ENCODE data around the gene TXNRD2. TPM values are rescaled to one million over a fixed set of nuclear protein-coding genes. Genes with fewer than 3 reads are reported as not detected.

TXNRD2 gene
- polyA plus RNA-seq, 1 donor from 2014 or later, result 4.1 TPM

DNA sequence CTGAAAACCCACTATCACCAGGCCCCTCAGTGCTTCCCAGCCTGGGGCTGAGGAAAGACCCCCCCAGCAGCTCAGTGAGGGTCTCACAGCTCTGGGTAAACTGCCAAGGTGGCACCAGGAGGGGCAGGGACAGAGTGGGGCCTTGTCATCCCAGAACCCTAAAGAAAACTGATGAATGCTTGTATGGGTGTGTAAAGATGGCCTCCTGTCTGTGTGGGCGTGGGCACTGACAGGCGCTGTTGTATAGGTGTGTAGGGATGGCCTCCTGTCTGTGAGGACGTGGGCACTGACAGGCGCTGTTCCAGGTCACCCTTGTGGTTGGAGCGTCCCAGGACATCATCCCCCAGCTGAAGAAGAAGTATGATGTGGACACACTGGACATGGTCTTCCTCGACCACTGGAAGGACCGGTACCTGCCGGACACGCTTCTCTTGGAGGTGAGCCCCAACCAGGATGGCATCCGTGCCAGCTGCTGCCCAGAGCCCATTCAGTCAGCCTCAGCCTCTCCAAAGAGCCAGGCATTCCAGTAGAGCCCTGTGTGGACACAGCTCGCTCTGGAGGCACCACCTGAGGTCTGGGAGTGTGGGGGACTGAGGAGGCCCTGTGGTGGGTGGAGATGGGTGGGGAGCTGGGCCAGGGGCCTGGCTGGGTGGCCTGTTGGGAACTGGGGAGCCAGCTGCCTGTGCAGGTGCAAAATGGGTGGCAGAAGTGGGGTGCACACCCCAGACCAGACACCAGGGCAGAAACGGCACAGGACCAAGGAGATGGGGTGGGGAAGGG, 22.4 kb upstream of the TXNRD2 start:
- Histone ChIP-seq H3K4me3 (ENCODE audit: low read length) (no peak overlapping the region), H3K27me3 (ENCODE audit: insufficient read depth, low read depth, low read length) (no peaks in the 10 kb centered on the region), H3K36me3 (ENCODE audit: insufficient read depth, low read length) (peaks cover 4% of the 10 kb centered on the region), H2AFZ (ENCODE audit: low read depth, low read length) (no peak overlapping the region), H3K79me2 (replicated peaks; ENCODE audit: insufficient read depth, low read length) (no peaks in the 10 kb centered on the region), H3K4me2 (ENCODE audit: low read length) (no peak overlapping the region), H3K9ac (ENCODE audit: low read length) (no peak overlapping the region), H3K9me2 (ENCODE audit: insufficient read depth, low read length) (no peaks in the 10 kb centered on the region), H3K27ac (ENCODE audit: low read length) (no peak overlapping the region), H4K20me1 (ENCODE audit: insufficient read depth) (no peaks in the 10 kb centered on the region), H3K9me3 (ENCODE audit: low read length) (no peaks in the 10 kb centered on the region), H3F3A (ENCODE audit: insufficient read depth, low read length, poor library complexity, severe bottlenecking) (no peaks in the 10 kb centered on the region)
- TF ChIP-seq, protein P1, sequence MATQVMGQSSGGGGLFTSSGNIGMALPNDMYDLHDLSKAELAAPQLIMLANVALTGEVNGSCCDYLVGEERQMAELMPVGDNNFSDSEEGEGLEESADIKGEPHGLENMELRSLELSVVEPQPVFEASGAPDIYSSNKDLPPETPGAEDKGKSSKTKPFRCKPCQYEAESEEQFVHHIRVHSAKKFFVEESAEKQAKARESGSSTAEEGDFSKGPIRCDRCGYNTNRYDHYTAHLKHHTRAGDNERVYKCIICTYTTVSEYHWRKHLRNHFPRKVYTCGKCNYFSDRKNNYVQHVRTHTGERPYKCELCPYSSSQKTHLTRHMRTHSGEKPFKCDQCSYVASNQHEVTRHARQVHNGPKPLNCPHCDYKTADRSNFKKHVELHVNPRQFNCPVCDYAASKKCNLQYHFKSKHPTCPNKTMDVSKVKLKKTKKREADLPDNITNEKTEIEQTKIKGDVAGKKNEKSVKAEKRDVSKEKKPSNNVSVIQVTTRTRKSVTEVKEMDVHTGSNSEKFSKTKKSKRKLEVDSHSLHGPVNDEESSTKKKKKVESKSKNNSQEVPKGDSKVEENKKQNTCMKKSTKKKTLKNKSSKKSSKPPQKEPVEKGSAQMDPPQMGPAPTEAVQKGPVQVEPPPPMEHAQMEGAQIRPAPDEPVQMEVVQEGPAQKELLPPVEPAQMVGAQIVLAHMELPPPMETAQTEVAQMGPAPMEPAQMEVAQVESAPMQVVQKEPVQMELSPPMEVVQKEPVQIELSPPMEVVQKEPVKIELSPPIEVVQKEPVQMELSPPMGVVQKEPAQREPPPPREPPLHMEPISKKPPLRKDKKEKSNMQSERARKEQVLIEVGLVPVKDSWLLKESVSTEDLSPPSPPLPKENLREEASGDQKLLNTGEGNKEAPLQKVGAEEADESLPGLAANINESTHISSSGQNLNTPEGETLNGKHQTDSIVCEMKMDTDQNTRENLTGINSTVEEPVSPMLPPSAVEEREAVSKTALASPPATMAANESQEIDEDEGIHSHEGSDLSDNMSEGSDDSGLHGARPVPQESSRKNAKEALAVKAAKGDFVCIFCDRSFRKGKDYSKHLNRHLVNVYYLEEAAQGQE (IDR thresholded peaks at IDR 0.05; ENCODE audit: borderline replicate concordance), result no peak
- TF ChIP-seq EZH2 (IDR thresholded peaks at IDR 0.05; ENCODE audit: borderline replicate concordance, insufficient read depth, low read length, poor library complexity, severe bottlenecking) (no peak), MXI1 (conservative IDR thresholded peaks at IDR 0.05; ENCODE audit: poor library complexity, severe bottlenecking) (no peak), RAD21 (conservative IDR thresholded peaks at IDR 0.05) (no peak)

DNA sequence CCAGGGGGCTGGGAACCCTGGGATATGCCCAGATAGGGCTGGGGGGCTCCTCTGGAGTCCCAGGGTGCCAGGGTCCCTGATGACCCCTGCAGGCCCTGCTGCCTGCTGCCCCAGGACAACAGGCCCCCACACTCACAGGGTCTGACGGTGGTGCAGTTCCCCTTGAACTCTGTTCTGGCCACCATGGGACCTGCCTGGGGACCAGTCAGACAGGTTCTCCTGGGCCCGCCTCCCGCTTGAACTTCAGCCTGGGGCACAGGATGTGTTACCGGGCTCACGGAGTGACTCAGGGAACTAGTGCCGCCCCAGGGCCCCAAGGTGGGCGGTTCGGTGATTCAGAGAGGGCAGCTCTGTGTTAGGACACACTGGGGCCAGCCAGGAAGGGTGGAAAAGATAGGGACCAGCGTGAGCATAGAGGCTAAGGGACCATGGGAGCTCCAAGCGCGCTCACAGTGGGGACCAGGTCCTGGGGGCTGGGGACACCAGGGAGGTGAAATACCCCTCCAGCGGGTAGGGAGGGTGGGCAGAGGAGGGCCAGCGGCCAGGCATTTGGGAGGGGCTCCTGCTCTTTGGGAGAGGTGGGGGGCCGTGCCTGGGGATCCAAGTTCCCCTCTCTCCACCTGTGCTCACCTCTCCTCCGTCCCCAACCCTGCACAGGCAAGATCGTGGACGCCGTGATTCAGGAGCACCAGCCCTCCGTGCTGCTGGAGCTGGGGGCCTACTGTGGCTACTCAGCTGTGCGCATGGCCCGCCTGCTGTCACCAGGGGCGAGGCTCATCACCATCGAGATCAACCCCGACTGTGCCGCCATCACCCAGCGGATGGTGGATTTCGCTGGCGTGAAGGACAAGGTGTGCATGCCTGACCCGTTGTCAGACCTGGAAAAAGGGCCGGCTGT, 21.5 kb upstream of the TXNRD2 start:
- H3K36me3 ChIP-seq (ENCODE audit: insufficient read depth, low read length), result peaks cover 2% of the 10 kb centered on the region
- no peaks in the 10 kb centered on the region for H3F3A ChIP-seq (ENCODE audit: insufficient read depth, low read length, poor library complexity, severe bottlenecking)
- H3K9ac ChIP-seq (ENCODE audit: low read length), result no peak overlapping the region
- H3K4me3 ChIP-seq (ENCODE audit: low read length), result no peak overlapping the region
- H3K9me3 ChIP-seq (ENCODE audit: low read length), result no peaks in the 10 kb centered on the region
- TF ChIP-seq POLR2AphosphoS5 (IDR thresholded peaks at IDR 0.05) (peak; percentile 10), MXI1 (conservative IDR thresholded peaks at IDR 0.05; ENCODE audit: poor library complexity, severe bottlenecking) (no peak)
- no peak overlapping the region for H3K27ac ChIP-seq (ENCODE audit: low read length)
- no peaks in the 10 kb centered on the region for H3K79me2 ChIP-seq (replicated peaks; ENCODE audit: insufficient read depth, low read length)
- H4K20me1 ChIP-seq (ENCODE audit: insufficient read depth), result no peaks in the 10 kb centered on the region
- H3K27me3 ChIP-seq (ENCODE audit: insufficient read depth, low read depth, low read length), result no peaks in the 10 kb centered on the region
- H2AFZ ChIP-seq (ENCODE audit: low read depth, low read length), result no peak overlapping the region
- H3K4me2 ChIP-seq (ENCODE audit: low read length), result no peak overlapping the region
- no peaks in the 10 kb centered on the region for H3K9me2 ChIP-seq (ENCODE audit: insufficient read depth, low read length)

DNA sequence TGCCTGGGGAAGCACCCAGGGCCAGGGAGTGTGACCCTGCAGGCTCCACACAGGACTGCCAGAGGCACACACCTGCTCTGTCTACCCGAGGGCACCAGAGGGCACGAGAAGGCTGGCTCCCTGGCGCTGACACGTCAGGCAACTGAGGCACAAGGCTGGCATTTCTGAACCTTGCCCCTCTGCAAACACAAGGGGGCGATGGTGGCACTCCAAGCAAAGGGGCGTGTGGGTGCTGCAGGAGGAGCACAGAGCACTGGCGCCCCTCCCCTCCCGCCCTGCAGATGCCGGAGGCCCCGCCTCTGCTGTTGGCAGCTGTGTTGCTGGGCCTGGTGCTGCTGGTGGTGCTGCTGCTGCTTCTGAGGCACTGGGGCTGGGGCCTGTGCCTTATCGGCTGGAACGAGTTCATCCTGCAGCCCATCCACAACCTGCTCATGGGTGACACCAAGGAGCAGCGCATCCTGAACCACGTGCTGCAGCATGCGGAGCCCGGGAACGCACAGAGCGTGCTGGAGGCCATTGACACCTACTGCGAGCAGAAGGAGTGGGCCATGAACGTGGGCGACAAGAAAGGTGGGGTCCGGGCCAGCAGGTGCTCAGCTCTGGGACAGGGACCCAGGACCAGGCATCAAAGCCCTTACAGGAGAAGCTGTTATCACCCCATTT, 20.8 kb upstream of the TXNRD2 start:
- no peak for TF ChIP-seq TAF1 (IDR thresholded peaks at IDR 0.05; ENCODE audit: low read depth)
- no peak for TF ChIP-seq EZH2 (IDR thresholded peaks at IDR 0.05; ENCODE audit: borderline replicate concordance, insufficient read depth, low read length, poor library complexity, severe bottlenecking)
- TF ChIP-seq SMC3 (conservative IDR thresholded peaks at IDR 0.05; ENCODE audit: poor library complexity), result peak; percentile 22
- TF ChIP-seq MXI1 (conservative IDR thresholded peaks at IDR 0.05; ENCODE audit: poor library complexity, severe bottlenecking), result no peak
- TF ChIP-seq POLR2AphosphoS5 (IDR thresholded peaks at IDR 0.05), result no peak
- TF ChIP-seq EP300 (conservative IDR thresholded peaks at IDR 0.05; ENCODE audit: poor library complexity, severe bottlenecking), result no peak
- TF ChIP-seq, protein P2, sequence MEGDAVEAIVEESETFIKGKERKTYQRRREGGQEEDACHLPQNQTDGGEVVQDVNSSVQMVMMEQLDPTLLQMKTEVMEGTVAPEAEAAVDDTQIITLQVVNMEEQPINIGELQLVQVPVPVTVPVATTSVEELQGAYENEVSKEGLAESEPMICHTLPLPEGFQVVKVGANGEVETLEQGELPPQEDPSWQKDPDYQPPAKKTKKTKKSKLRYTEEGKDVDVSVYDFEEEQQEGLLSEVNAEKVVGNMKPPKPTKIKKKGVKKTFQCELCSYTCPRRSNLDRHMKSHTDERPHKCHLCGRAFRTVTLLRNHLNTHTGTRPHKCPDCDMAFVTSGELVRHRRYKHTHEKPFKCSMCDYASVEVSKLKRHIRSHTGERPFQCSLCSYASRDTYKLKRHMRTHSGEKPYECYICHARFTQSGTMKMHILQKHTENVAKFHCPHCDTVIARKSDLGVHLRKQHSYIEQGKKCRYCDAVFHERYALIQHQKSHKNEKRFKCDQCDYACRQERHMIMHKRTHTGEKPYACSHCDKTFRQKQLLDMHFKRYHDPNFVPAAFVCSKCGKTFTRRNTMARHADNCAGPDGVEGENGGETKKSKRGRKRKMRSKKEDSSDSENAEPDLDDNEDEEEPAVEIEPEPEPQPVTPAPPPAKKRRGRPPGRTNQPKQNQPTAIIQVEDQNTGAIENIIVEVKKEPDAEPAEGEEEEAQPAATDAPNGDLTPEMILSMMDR (IDR thresholded peaks at IDR 0.05; ENCODE audit: poor library complexity, severe bottlenecking), result peak; percentile 56
- peak; percentile 33 for TF ChIP-seq RAD21 (conservative IDR thresholded peaks at IDR 0.05)
- TF ChIP-seq, protein P1 (IDR thresholded peaks at IDR 0.05; ENCODE audit: borderline replicate concordance), result no peak
- Histone ChIP-seq H3K36me3 (ENCODE audit: insufficient read depth, low read length) (no peaks in the 10 kb centered on the region), H3K4me2 (ENCODE audit: low read length) (no peak overlapping the region), H4K20me1 (ENCODE audit: insufficient read depth) (no peaks in the 10 kb centered on the region), H3K79me2 (replicated peaks; ENCODE audit: insufficient read depth, low read length) (no peaks in the 10 kb centered on the region), H3K27ac (ENCODE audit: low read length) (no peak overlapping the region), H3K9me3 (ENCODE audit: low read length) (no peaks in the 10 kb centered on the region), H3K27me3 (ENCODE audit: insufficient read depth, low read depth, low read length) (no peaks in the 10 kb centered on the region), H3K9me2 (ENCODE audit: insufficient read depth, low read length) (no peaks in the 10 kb centered on the region), H3K9ac (ENCODE audit: low read length) (no peak overlapping the region), H3F3A (ENCODE audit: insufficient read depth, low read length, poor library complexity, severe bottlenecking) (no peaks in the 10 kb centered on the region), H2AFZ (ENCODE audit: low read depth, low read length) (no peak overlapping the region), H3K4me3 (ENCODE audit: low read length) (no peak overlapping the region)
